ENCODE measurements around the gene LY6G6F. TPM values are rescaled to one million over a fixed set of nuclear protein-coding genes. Genes with fewer than 3 reads are reported as not detected.

LY6G6F gene
- total and polyA plus RNA-seq, 2 of the 13 experiments (the other 11 are each of a cell fraction or from before 2014, with no cell fraction given) = not detected

DNA sequence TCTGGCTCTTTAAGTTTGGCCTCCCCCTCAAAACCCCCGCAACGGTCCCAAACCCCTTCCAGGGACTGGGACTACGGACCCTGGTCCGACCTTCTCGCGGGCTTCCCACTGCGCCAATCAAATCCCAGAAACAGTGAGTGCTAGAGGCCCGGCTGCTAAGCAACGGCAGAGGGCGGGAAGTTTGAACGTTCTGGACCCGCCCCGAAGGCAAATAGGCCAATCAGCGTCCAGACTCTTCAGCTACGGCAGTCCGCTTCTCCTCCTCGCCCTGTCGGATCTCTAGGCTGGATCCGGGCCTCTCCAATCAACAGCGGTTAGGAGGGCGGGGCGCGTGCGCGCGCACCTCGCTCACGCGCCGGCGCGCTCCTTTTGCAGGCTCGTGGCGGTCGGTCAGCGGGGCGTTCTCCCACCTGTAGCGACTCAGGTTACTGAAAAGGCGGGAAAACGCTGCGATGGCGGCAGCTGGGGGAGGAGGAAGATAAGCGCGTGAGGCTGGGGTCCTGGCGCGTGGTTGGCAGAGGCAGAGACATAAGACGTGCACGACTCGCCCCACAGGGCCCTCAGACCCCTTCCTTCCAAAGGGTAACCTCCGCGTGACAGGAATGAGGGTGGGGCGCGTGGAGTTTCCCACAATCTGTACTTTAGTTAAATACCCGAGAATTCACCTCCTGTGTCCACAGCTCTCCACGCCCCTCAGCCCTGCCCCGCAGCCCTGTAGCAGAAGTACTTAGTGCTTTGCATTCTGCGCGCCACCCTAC lies 33.2 kb downstream of the LY6G6F start, which contains the start of gene MSH5 (continued):
- TF ChIP-seq, protein P1, sequence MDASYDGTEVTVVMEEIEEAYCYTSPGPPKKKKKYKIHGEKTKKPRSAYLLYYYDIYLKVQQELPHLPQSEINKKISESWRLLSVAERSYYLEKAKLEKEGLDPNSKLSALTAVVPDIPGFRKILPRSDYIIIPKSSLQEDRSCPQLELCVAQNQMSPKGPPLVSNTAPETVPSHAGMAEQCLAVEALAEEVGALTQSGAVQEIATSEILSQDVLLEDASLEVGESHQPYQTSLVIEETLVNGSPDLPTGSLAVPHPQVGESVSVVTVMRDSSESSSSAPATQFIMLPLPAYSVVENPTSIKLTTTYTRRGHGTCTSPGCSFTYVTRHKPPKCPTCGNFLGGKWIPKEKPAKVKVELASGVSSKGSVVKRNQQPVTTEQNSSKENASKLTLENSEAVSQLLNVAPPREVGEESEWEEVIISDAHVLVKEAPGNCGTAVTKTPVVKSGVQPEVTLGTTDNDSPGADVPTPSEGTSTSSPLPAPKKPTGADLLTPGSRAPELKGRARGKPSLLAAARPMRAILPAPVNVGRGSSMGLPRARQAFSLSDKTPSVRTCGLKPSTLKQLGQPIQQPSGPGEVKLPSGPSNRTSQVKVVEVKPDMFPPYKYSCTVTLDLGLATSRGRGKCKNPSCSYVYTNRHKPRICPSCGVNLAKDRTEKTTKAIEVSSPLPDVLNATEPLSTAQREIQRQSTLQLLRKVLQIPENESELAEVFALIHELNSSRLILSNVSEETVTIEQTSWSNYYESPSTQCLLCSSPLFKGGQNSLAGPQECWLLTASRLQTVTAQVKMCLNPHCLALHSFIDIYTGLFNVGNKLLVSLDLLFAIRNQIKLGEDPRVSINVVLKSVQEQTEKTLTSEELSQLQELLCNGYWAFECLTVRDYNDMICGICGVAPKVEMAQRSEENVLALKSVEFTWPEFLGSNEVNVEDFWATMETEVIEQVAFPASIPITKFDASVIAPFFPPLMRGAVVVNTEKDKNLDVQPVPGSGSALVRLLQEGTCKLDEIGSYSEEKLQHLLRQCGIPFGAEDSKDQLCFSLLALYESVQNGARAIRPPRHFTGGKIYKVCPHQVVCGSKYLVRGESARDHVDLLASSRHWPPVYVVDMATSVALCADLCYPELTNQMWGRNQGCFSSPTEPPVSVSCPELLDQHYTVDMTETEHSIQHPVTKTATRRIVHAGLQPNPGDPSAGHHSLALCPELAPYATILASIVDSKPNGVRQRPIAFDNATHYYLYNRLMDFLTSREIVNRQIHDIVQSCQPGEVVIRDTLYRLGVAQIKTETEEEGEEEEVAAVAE (CRISPR knock-in tag; IDR thresholded peaks at IDR 0.05; ENCODE audit: borderline replicate concordance) = peak; percentile 98
- TF ChIP-seq CBX5 (CRISPR knock-in tag; IDR thresholded peaks at IDR 0.05; ENCODE audit: borderline replicate concordance) = no peak; the same call in 1 of the 2 replicates
- no peak for TF ChIP-seq FOXA3 (CRISPR knock-in tag; IDR thresholded peaks at IDR 0.05)
- TF ChIP-seq ZNF326 (CRISPR knock-in tag; IDR thresholded peaks at IDR 0.05; ENCODE audit: borderline replicate concordance) = no peak
- TF ChIP-seq CC2D1A (CRISPR knock-in tag; IDR thresholded peaks at IDR 0.05) = peak; percentile 98
- peak; percentile 93 for TF ChIP-seq RFX1 (IDR thresholded peaks at IDR 0.05)
- TF ChIP-seq, protein P2, sequence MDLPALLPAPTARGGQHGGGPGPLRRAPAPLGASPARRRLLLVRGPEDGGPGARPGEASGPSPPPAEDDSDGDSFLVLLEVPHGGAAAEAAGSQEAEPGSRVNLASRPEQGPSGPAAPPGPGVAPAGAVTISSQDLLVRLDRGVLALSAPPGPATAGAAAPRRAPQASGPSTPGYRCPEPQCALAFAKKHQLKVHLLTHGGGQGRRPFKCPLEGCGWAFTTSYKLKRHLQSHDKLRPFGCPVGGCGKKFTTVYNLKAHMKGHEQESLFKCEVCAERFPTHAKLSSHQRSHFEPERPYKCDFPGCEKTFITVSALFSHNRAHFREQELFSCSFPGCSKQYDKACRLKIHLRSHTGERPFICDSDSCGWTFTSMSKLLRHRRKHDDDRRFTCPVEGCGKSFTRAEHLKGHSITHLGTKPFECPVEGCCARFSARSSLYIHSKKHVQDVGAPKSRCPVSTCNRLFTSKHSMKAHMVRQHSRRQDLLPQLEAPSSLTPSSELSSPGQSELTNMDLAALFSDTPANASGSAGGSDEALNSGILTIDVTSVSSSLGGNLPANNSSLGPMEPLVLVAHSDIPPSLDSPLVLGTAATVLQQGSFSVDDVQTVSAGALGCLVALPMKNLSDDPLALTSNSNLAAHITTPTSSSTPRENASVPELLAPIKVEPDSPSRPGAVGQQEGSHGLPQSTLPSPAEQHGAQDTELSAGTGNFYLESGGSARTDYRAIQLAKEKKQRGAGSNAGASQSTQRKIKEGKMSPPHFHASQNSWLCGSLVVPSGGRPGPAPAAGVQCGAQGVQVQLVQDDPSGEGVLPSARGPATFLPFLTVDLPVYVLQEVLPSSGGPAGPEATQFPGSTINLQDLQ (CRISPR knock-in tag; IDR thresholded peaks at IDR 0.05) = peak; percentile 73; the same call in 1 of the 2 replicates
- no peak for TF ChIP-seq MAFG (CRISPR knock-in tag; IDR thresholded peaks at IDR 0.05)
- TF ChIP-seq, protein P3, sequence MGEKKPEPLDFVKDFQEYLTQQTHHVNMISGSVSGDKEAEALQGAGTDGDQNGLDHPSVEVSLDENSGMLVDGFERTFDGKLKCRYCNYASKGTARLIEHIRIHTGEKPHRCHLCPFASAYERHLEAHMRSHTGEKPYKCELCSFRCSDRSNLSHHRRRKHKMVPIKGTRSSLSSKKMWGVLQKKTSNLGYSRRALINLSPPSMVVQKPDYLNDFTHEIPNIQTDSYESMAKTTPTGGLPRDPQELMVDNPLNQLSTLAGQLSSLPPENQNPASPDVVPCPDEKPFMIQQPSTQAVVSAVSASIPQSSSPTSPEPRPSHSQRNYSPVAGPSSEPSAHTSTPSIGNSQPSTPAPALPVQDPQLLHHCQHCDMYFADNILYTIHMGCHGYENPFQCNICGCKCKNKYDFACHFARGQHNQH (CRISPR knock-in tag; IDR thresholded peaks at IDR 0.05) = peak; percentile 88
- TF ChIP-seq, protein P4, sequence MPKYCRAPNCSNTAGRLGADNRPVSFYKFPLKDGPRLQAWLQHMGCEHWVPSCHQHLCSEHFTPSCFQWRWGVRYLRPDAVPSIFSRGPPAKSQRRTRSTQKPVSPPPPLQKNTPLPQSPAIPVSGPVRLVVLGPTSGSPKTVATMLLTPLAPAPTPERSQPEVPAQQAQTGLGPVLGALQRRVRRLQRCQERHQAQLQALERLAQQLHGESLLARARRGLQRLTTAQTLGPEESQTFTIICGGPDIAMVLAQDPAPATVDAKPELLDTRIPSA (CRISPR knock-in tag; IDR thresholded peaks at IDR 0.05; ENCODE audit: borderline replicate concordance) = no peak
- peak; percentile 77; the same call in 1 of the 2 replicates for TF ChIP-seq SMAD1 (CRISPR knock-in tag; IDR thresholded peaks at IDR 0.05; ENCODE audit: borderline replicate concordance, low read depth)
- TF ChIP-seq HNRNPH1 (optimal IDR thresholded peaks at IDR 0.05; ENCODE audit: low read depth, low read length) = no peak
- TF ChIP-seq, protein P5, sequence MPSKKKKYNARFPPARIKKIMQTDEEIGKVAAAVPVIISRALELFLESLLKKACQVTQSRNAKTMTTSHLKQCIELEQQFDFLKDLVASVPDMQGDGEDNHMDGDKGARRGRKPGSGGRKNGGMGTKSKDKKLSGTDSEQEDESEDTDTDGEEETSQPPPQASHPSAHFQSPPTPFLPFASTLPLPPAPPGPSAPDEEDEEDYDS (CRISPR knock-in tag; IDR thresholded peaks at IDR 0.05) = peak; percentile 60
